IMR-90 (cell line): ENCODE data around the gene IFI27L1.
"Not testable (repeated sequence)": the region's sequence is repeated elsewhere in the genome, so short reads cannot be mapped to it uniquely, and the experiment has no call there.

Source experiments
- CEBPB ChIP-seq: IDR thresholded peaks from 2 replicates; pipeline ENCODE4 v1.6.1; 2012; ENCODE audit warnings: low read depth, low read length, improper control_type of control experiment
- CHD1 ChIP-seq: IDR thresholded peaks from 2 replicates; pipeline ENCODE4 v1.6.1; 2012; ENCODE audit warnings: low read depth, low read length, improper control_type of control experiment
- NFE2L2 ChIP-seq: fragments of 150-350 bp; IDR thresholded peaks from 2 replicates; pipeline ENCODE4 v1.6.1; 2016; ENCODE audit warnings: low read depth, mild to moderate bottlenecking, low read length
- RCOR1 ChIP-seq: IDR thresholded peaks from 2 replicates; pipeline ENCODE4 v1.6.1; 2012; ENCODE audit warnings: mild to moderate bottlenecking, low read length, improper control_type of control experiment; ENCODE audit not compliant: insufficient replicate concordance
- SMC3 ChIP-seq: fragments of 150-350 bp; IDR thresholded peaks from 2 replicates; pipeline ENCODE4 v1.6.1; 2016; ENCODE audit warnings: low read depth, mild to moderate bottlenecking, antibody characterized with exemption, low read length, moderate library complexity
- USF2 ChIP-seq: fragments of 150-350 bp; IDR thresholded peaks from 2 replicates; pipeline ENCODE4 v1.6.1; 2017; ENCODE audit warnings: mild to moderate bottlenecking, antibody characterized with exemption, low read length, low read depth
- TF ChIP-seq, protein P1 (sequence below): conservative IDR thresholded peaks from 2 replicates; pipeline ENCODE4 v1.5.1; 2012; ENCODE audit warnings: mild to moderate bottlenecking, low read depth, low read length, improper control_type of control experiment

GRCh38 chr14:94072076-94072475, 9.0 kb upstream of the IFI27L1 start:
- TF ChIP-seq, protein P1, sequence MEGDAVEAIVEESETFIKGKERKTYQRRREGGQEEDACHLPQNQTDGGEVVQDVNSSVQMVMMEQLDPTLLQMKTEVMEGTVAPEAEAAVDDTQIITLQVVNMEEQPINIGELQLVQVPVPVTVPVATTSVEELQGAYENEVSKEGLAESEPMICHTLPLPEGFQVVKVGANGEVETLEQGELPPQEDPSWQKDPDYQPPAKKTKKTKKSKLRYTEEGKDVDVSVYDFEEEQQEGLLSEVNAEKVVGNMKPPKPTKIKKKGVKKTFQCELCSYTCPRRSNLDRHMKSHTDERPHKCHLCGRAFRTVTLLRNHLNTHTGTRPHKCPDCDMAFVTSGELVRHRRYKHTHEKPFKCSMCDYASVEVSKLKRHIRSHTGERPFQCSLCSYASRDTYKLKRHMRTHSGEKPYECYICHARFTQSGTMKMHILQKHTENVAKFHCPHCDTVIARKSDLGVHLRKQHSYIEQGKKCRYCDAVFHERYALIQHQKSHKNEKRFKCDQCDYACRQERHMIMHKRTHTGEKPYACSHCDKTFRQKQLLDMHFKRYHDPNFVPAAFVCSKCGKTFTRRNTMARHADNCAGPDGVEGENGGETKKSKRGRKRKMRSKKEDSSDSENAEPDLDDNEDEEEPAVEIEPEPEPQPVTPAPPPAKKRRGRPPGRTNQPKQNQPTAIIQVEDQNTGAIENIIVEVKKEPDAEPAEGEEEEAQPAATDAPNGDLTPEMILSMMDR = not testable (repeated sequence)
- not testable (repeated sequence) for TF ChIP-seq SMC3, RCOR1, CHD1, CEBPB, USF2, NFE2L2
